ENCODE measurements around the gene SOX12.

- TF ChIP-seq POLR2AphosphoS5 (IDR thresholded peaks at IDR 0.05) (no peak), CTCF (IDR thresholded peaks at IDR 0.05) (no peak), POLR2A (IDR thresholded peaks at IDR 0.05; ENCODE audit: low read depth) (no peak)
Observed at GRCh38 chr20:348972-349841, 23.9 kb downstream of the SOX12 start.

Measured in esophagus muscularis mucosa (tissue), 3 donors.